Duodenal mucosa (tissue), 2 donors: ENCODE data around the gene SETD1B.
"Not testable (repeated sequence)": the region's sequence is repeated elsewhere in the genome, so short reads cannot be mapped to it uniquely, and the experiment has no call there.

Source experiments
- H3K27ac ChIP-seq: one replicate; pipeline ENCODE4 v1.7.0; 2013; ENCODE audit warnings: low read depth, low read length
- H3K27me3 ChIP-seq, 2 donors: one replicate each; pipeline ENCODE4 v1.7.0; 2013; ENCODE audit warnings: low read length in 2 of 2, control low read depth in 1 of 2; ENCODE audit not compliant: insufficient read depth in 2 of 2, control insufficient read depth in 1 of 2
- H3K36me3 ChIP-seq, 2 donors: one replicate each; pipeline ENCODE4 v1.7.0; 2013; ENCODE audit warnings: low read length in 2 of 2, control low read depth in 1 of 2; ENCODE audit not compliant: insufficient read depth in 2 of 2, control insufficient read depth in 1 of 2
- H3K4me1 ChIP-seq, 2 donors: one replicate each; pipeline ENCODE4 v1.7.0; 2013; ENCODE audit warnings: low read length in 2 of 2, control low read depth in 1 of 2; ENCODE audit not compliant: insufficient read depth in 2 of 2, control insufficient read depth in 1 of 2
- H3K4me3 ChIP-seq, 2 donors: one replicate each; pipeline ENCODE4 v1.7.0; 2013; ENCODE audit warnings: low read length in 2 of 2, low read depth in 1 of 2
- H3K9ac ChIP-seq, 2 donors: one replicate each; pipeline ENCODE4 v1.7.0; 2013; ENCODE audit warnings: low read length in 2 of 2, low read depth in 1 of 2
- H3K9me3 ChIP-seq, 2 donors: one replicate each; pipeline ENCODE4 v1.7.0; 2013; ENCODE audit warnings: low read length in 2 of 2, control low read depth in 1 of 2; ENCODE audit not compliant: control insufficient read depth in 1 of 2

The SETD1B gene

DNA sequence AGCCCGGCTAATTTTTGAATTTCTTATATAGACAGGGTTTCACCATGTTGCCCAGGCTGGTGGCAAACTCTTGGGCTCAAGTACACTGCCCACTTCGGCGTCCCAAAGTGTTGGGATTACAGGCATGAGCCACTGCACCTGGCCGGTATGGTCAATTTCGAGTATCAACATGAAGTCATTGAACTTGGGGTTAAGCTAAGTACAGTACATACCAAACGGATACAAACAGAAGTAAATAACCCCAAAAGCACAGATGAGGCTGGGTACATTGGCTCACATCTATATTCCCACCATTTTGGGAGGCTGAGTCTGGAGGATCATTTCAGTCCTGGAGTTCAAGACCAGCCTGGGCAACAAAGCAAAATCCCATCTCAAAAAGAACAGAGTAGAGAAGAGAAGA, 71.8 kb downstream of the SETD1B start:
- H3K4me1 ChIP-seq = peaks cover 0 to 4% of the 10 kb centered on the region in 2 donors
- no peak overlapping the region for H3K27ac ChIP-seq
- no peaks in the 10 kb centered on the region for H3K9me3 ChIP-seq
- no peak overlapping the region for H3K4me3 ChIP-seq
- no peaks in the 10 kb centered on the region for H3K27me3 ChIP-seq
- no peaks in the 10 kb centered on the region for H3K36me3 ChIP-seq
- no peak overlapping the region for H3K9ac ChIP-seq

DNA sequence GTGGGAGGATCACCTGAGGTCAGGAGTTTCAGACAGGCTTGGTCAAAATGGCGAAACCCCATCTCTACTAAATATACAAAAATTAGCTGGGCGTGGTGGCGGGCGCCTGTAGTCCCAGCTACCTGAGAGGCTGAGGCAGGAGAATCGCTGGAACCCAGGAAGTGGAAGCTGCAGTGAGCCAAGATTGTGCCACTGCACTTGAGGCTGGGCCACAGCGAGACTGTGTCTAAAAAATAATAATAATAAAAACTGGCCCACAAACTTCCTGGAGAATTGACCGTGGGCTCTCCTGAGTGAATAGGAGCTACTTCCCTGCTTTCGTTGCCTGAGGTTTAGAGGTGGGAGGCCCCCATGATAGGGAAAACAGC, 72.3 kb downstream of the SETD1B start:
- H3K9ac ChIP-seq, H3K4me3 ChIP-seq, H3K27me3 ChIP-seq, H3K9me3 ChIP-seq, H3K36me3 ChIP-seq, H3K4me1 ChIP-seq, H3K27ac ChIP-seq: not testable (repeated sequence)
